HepG2 (cell line): ENCODE results near the gene GNB3. TPM values are rescaled to one million over a fixed set of nuclear protein-coding genes. Genes with fewer than 3 reads are reported as not detected.
A peak's percentile ranks its signal among the peaks of the same experiment; 100 is the strongest.

Experiments
- ARNTL ChIP-seq: sonication (generic); formaldehyde crosslinking; IDR thresholded peaks from 2 replicates; pipeline ENCODE4 v1.4.0; 2020; ENCODE audit warnings: mild to moderate bottlenecking, missing genetic modification reagents
- FOXO1 ChIP-seq: sonication (generic); formaldehyde crosslinking; IDR thresholded peaks from 2 replicates; pipeline ENCODE4 v1.4.0; 2020; ENCODE audit warnings: missing genetic modification reagents
- GABPB1 ChIP-seq: IDR thresholded peaks from 2 replicates; pipeline ENCODE4 v1.6.1; 2016; ENCODE audit warnings: mild to moderate bottlenecking, missing genetic modification reagents, moderate library complexity, missing compliant biosample characterization
- MIER3 ChIP-seq: IDR thresholded peaks from 2 replicates; pipeline ENCODE4 v1.6.1; 2016; ENCODE audit warnings: missing compliant biosample characterization, borderline replicate concordance
- MIXL1 ChIP-seq: IDR thresholded peaks from 2 replicates; pipeline ENCODE4 v1.6.1; 2016
- PPARG ChIP-seq: conservative IDR thresholded peaks from 2 replicates; pipeline ENCODE4 v1.6.1; 2016; ENCODE audit warnings: missing biosample characterization, missing genetic modification reagents
- SP2 ChIP-seq: sonication (generic); formaldehyde crosslinking; IDR thresholded peaks from 2 replicates; pipeline ENCODE4 v1.5.1; 2020; ENCODE audit warnings: mild to moderate bottlenecking, missing genetic modification reagents
- STAT5B ChIP-seq: sonication (generic); formaldehyde crosslinking; IDR thresholded peaks from 2 replicates; pipeline ENCODE4 v1.4.0; 2020; ENCODE audit warnings: missing genetic modification reagents
- TRIM24 ChIP-seq: sonication (generic); formaldehyde crosslinking; IDR thresholded peaks from 2 replicates; pipeline ENCODE4 v1.8.0; 2022; ENCODE audit warnings: mild to moderate bottlenecking, missing genetic modification reagents
- ZNF343 ChIP-seq: sonication (generic); formaldehyde crosslinking; IDR thresholded peaks from 2 replicates; pipeline ENCODE4 v1.4.0; 2020; ENCODE audit warnings: mild to moderate bottlenecking, missing genetic modification reagents
- ZNF652 ChIP-seq: IDR thresholded peaks from 2 replicates; pipeline ENCODE4 v1.6.1; 2016; ENCODE audit warnings: low read depth, borderline replicate concordance
- ZNF746 ChIP-seq: sonication (generic); formaldehyde crosslinking; IDR thresholded peaks from 2 replicates; pipeline ENCODE4 v1.8.0; 2022; ENCODE audit warnings: mild to moderate bottlenecking, missing genetic modification reagents
- polyA plus RNA-seq, 8 experiments: library from polyadenylated mRNA; depleted of rRNA in 3 of 8; stranded (reverse) in 7 of 8; unstranded in 1 of 8; fragments of >200 nt; fragmentation: Illumina TruSeq in 4 of 8; extraction: Trizol in 4 of 8; gene quantifications; 2 replicates each; pipeline versions ENCODE4 v1.2.1 to v1.2.3, GENCODE V29; 2011 to 2016; ENCODE audit warnings: low read depth in 4 of 8, missing spikeins in 1 of 8, mixed read lengths in 1 of 8; ENCODE audit not compliant: insufficient read depth in 1 of 8
- total RNA-seq, 5 experiments: library from RNA; depleted of rRNA; stranded (reverse); fragments of >200 nt; fragmentation: Illumina TruSeq; extraction: Trizol; gene quantifications; 2 replicates each; pipeline ENCODE4 v1.2.3, GENCODE V29; 2016; ENCODE audit warnings: low read depth in 1 of 5
- TF ChIP-seq, protein P1 (sequence below): sonication (generic); formaldehyde crosslinking; IDR thresholded peaks from 2 replicates; pipeline ENCODE4 v1.4.0; 2020; ENCODE audit warnings: mild to moderate bottlenecking, missing genetic modification reagents
- TF ChIP-seq, protein P2 (sequence below), 2 experiments: fragments of 450-650 bp in 1 of 2; sonication (generic) in 1 of 2; formaldehyde crosslinking; IDR thresholded peaks; 2 replicates each; pipeline versions ENCODE4 v1.5.0 to v1.8.0; 2020 to 2022; ENCODE audit warnings: mild to moderate bottlenecking in 1 of 2, missing genetic modification reagents in 1 of 2
- TF ChIP-seq, protein P3 (sequence below): sonication (generic); formaldehyde crosslinking; IDR thresholded peaks from 2 replicates; pipeline ENCODE4 v1.4.0; 2020; ENCODE audit warnings: missing genetic modification reagents

The GNB3 gene
- total and polyA plus RNA-seq, 2 of the 13 experiments (the other 11 are each of a cell fraction or from before 2014, with no cell fraction given) = 1.3 to 3.6 TPM

DNA sequence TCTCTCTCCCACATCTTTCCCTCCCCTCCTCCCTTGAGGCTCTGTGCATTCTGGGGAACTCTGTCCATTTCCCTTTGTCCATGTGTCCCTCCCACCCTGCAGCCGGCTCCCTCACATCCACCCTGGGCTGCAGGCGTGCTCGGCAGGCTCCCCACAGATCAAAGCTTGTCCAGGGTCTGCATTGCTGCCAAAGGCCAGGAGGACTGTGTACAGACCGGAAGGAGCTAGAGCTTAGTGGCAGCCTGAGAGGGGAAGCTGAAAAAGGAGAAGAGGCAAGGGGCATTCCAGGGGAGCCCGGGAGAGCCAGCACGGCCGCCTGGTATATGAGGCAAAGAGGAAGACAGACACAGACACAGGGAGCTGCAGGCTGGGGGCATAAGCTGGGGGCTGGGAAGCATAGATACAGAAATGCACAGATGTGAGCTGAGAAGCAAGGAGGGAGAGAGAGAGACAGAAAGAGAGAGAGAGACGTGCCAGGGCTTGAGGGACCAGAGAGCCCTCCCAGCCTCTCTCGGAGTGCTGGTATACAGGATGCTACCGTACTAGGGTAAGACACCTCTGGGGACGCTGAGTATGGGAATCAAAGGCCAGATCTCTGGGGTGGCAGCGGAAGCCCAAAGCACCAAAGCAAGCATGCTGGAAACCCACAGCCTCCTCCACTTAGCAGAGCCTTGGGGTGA, 48.1 kb upstream of the GNB3 start (continued):
- TF ChIP-seq TRIM24 (CRISPR knock-in tag) (peak; percentile 30; the same call in 1 of the 2 replicates), MIER3 (CRISPR knock-in tag) (peak; percentile 54; the same call in 1 of the 2 replicates), ARNTL (CRISPR knock-in tag) (peak; percentile 72), MIXL1 (peak; percentile 55), ZNF652 (CRISPR knock-in tag) (peak; percentile 41; the same call in 1 of the 2 replicates), FOXO1 (peak; percentile 74; the same call in 1 of the 2 replicates), PPARG (CRISPR knock-in tag) (peak; percentile 78), STAT5B (no peak), GABPB1 (CRISPR knock-in tag) (peak; percentile 74), ZNF746 (CRISPR knock-in tag) (peak; percentile 88; the same call in 1 of the 2 replicates), ZNF343 (CRISPR knock-in tag) (0 out of 2 replicates have a peak, but pooled peaks have one; percentile 16), SP2 (CRISPR knock-in tag) (no peak)
- TF ChIP-seq, protein P1, sequence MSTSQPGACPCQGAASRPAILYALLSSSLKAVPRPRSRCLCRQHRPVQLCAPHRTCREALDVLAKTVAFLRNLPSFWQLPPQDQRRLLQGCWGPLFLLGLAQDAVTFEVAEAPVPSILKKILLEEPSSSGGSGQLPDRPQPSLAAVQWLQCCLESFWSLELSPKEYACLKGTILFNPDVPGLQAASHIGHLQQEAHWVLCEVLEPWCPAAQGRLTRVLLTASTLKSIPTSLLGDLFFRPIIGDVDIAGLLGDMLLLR = no peak
- TF ChIP-seq, protein P2, sequence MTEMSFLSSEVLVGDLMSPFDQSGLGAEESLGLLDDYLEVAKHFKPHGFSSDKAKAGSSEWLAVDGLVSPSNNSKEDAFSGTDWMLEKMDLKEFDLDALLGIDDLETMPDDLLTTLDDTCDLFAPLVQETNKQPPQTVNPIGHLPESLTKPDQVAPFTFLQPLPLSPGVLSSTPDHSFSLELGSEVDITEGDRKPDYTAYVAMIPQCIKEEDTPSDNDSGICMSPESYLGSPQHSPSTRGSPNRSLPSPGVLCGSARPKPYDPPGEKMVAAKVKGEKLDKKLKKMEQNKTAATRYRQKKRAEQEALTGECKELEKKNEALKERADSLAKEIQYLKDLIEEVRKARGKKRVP (CRISPR knock-in tag; IDR thresholded peaks at IDR 0.05) = 0 out of 4 replicates have a peak, but pooled peaks of 1 of the 2 experiments have one; percentile 45
- TF ChIP-seq, protein P3, sequence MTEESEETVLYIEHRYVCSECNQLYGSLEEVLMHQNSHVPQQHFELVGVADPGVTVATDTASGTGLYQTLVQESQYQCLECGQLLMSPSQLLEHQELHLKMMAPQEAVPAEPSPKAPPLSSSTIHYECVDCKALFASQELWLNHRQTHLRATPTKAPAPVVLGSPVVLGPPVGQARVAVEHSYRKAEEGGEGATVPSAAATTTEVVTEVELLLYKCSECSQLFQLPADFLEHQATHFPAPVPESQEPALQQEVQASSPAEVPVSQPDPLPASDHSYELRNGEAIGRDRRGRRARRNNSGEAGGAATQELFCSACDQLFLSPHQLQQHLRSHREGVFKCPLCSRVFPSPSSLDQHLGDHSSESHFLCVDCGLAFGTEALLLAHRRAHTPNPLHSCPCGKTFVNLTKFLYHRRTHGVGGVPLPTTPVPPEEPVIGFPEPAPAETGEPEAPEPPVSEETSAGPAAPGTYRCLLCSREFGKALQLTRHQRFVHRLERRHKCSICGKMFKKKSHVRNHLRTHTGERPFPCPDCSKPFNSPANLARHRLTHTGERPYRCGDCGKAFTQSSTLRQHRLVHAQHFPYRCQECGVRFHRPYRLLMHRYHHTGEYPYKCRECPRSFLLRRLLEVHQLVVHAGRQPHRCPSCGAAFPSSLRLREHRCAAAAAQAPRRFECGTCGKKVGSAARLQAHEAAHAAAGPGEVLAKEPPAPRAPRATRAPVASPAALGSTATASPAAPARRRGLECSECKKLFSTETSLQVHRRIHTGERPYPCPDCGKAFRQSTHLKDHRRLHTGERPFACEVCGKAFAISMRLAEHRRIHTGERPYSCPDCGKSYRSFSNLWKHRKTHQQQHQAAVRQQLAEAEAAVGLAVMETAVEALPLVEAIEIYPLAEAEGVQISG (CRISPR knock-in tag) = peak; percentile 86
